Esophagus muscularis mucosa (tissue), 4 donors: ENCODE results near the gene SH3D19. TPM values are rescaled to one million over a fixed set of nuclear protein-coding genes. Genes with fewer than 3 reads are reported as not detected.

Source experiments
- DNase-seq: peaks from one replicate; pipeline ENCODE4 v3.0.0-alpha.2; 2017; ENCODE audit errors: extremely low spot score
- H3K27ac ChIP-seq, 4 donors: fragments of 200-600 bp; sonication (generic); replicated peaks in 1 of 4; 1 replicate in 3 of 4; 2 replicates in 1 of 4; pipeline ENCODE4 v1.5.1; 2016 to 2019; ENCODE audit warnings: mild to moderate bottlenecking in 1 of 4
- H3K27me3 ChIP-seq, 4 donors: fragments of 200-600 bp; sonication (generic); one replicate each; pipeline versions ENCODE4 v1.5.1 to v1.6.0; 2016 to 2019
- H3K36me3 ChIP-seq, 4 donors: fragments of 200-600 bp; sonication (generic); one replicate each; pipeline ENCODE4 v1.5.1; 2016 to 2019
- H3K4me1 ChIP-seq, 4 donors: fragments of 200-600 bp; sonication (generic); one replicate each; pipeline ENCODE4 v1.5.1; 2016 to 2019
- H3K4me3 ChIP-seq, 4 donors: fragments of 200-600 bp; sonication (generic); 1 replicate in 2 of 4; 2 replicates in 2 of 4; pipeline ENCODE4 v1.5.1; 2016 to 2019; ENCODE audit warnings: mild to moderate bottlenecking in 4 of 4, moderate library complexity in 1 of 4
- H3K9me3 ChIP-seq, 4 donors: fragments of 200-600 bp; sonication (generic); 1 replicate in 3 of 4; 2 replicates in 1 of 4; pipeline ENCODE4 v1.5.1; 2016 to 2019
- EP300 ChIP-seq: sonication (generic); formaldehyde crosslinking; IDR thresholded peaks from one replicate; pipeline ENCODE4 v1.6.1; 2017; ENCODE audit warnings: antibody characterized with exemption
- POLR2A ChIP-seq: fragments of 450-650 bp; IDR thresholded peaks from one replicate; pipeline ENCODE4 v1.6.1; 2017; ENCODE audit warnings: antibody characterized with exemption, moderate library complexity, mild to moderate bottlenecking, low read depth
- POLR2AphosphoS5 ChIP-seq, 2 donors: sonication (generic); formaldehyde crosslinking; IDR thresholded peaks; one replicate each; pipeline ENCODE4 v1.6.1; 2017; ENCODE audit warnings: antibody characterized with exemption in 2 of 2
- WGBS: methylation state at CpG from one replicate; pipeline ENCODE4 v1.1.5; 2018; 5-methylcytosine and 5-hydroxymethylcytosine counted together
- intact Hi-C: fragments of 100-400 bp; cut with DNase I; formaldehyde crosslinking; loops from one replicate; pipeline ENCODE4 v1.15.1; 2023
- total RNA-seq, 4 donors: library from RNA; depleted of rRNA; stranded (reverse); fragments of >200 nt; gene quantifications; one replicate each; pipeline versions ENCODE4 v1.1.0 to v1.2.1, GENCODE V29; 2016
- TF ChIP-seq, protein P1 (sequence below), 3 experiments: fragments of 200-600 bp in 2 of 3; fragments of 450-650 bp in 1 of 3; sonication (generic) in 2 of 3; IDR thresholded peaks; one replicate each; pipeline ENCODE4 v1.5.1; 2017 to 2019; ENCODE audit warnings: antibody characterized with exemption in 3 of 3, mild to moderate bottlenecking in 2 of 3, moderate library complexity in 1 of 3

SH3D19 gene
- total RNA-seq, 4 donors from 2014 or later, result 115 to 186 (median 177) TPM

GRCh38 chr4:151206241-151207005 is 119.0 kb downstream of the SH3D19 start:
- Histone ChIP-seq H3K9me3 (no peaks in the 10 kb centered on the region), H3K27me3 (no peaks in the 10 kb centered on the region), H3K27ac (peak overlapping the region; percentile 15 to 41 (median 28)), H3K36me3 (no peaks in the 10 kb centered on the region), H3K4me1 (peaks cover 59 to 66% (median 64%) of the 10 kb centered on the region in 4 donors), H3K4me3 (no peak overlapping the region)
- TF ChIP-seq, protein P1, sequence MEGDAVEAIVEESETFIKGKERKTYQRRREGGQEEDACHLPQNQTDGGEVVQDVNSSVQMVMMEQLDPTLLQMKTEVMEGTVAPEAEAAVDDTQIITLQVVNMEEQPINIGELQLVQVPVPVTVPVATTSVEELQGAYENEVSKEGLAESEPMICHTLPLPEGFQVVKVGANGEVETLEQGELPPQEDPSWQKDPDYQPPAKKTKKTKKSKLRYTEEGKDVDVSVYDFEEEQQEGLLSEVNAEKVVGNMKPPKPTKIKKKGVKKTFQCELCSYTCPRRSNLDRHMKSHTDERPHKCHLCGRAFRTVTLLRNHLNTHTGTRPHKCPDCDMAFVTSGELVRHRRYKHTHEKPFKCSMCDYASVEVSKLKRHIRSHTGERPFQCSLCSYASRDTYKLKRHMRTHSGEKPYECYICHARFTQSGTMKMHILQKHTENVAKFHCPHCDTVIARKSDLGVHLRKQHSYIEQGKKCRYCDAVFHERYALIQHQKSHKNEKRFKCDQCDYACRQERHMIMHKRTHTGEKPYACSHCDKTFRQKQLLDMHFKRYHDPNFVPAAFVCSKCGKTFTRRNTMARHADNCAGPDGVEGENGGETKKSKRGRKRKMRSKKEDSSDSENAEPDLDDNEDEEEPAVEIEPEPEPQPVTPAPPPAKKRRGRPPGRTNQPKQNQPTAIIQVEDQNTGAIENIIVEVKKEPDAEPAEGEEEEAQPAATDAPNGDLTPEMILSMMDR (IDR thresholded peaks at IDR 0.05), result no peak
- intact Hi-C loops, result no loop called here
- DNase-seq, result no peak
- 31% methylated on average over 3 of the region's 3 CpGs for WGBS

DNA sequence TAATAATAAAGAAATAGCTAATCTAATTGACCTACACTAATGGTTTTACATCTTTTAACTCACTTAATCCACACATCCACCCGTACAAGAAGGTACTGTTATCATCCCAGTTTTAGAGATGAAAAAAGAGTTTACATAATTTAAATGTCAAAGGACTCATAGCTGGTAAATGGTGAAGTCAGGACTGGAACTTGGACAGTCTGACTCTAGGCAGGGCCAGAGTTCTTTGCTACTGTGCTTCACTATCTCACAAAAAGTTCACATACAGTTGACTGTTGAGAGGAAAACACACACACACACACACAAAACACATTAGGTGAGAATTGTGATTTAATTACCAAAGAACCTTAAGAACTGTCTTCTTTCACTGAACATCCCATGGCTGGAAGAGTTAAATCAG is 119.7 kb downstream of the SH3D19 start:
- no peaks in the 10 kb centered on the region for H3K36me3 ChIP-seq
- peak; percentile 10 for DNase-seq
- WGBS, result 18% methylated on average over 1 of the region's 1 CpG
- peak overlapping the region in 3 of 4 donors; percentile 11 to 41 (median 24) for H3K27ac ChIP-seq
- TF ChIP-seq EP300, result no peak
- TF ChIP-seq, protein P1 (IDR thresholded peaks at IDR 0.05), result no peak
- no peak for TF ChIP-seq POLR2AphosphoS5 (IDR thresholded peaks at IDR 0.05)
- no peak for TF ChIP-seq POLR2A
- H3K4me1 ChIP-seq, result peaks cover 60 to 70% (median 64%) of the 10 kb centered on the region in 4 donors
- no peaks in the 10 kb centered on the region for H3K9me3 ChIP-seq
- H3K27me3 ChIP-seq, result no peaks in the 10 kb centered on the region
- H3K4me3 ChIP-seq, result no peak overlapping the region
- intact Hi-C loops, result no loop called here

- Histone ChIP-seq H3K4me1 (peaks cover 63 to 71% (median 65%) of the 10 kb centered on the region in 4 donors), H3K27ac (peak overlapping the region in 3 of 4 donors; percentile 11 to 24 (median 23)), H3K27me3 (no peaks in the 10 kb centered on the region), H3K36me3 (no peaks in the 10 kb centered on the region), H3K9me3 (no peaks in the 10 kb centered on the region), H3K4me3 (no peak overlapping the region)
- WGBS, result 87% methylated on average over 10 of the region's 10 CpGs
- peak; percentile 80 for DNase-seq
- intact Hi-C loops, result no loop called here
- TF ChIP-seq POLR2AphosphoS5 (IDR thresholded peaks at IDR 0.05) (no peak), POLR2A (no peak), EP300 (no peak)
- TF ChIP-seq, protein P1 (IDR thresholded peaks at IDR 0.05), result no peak
Observed at GRCh38 chr4:151204925-151205524, 120.4 kb downstream of the SH3D19 start.

DNA sequence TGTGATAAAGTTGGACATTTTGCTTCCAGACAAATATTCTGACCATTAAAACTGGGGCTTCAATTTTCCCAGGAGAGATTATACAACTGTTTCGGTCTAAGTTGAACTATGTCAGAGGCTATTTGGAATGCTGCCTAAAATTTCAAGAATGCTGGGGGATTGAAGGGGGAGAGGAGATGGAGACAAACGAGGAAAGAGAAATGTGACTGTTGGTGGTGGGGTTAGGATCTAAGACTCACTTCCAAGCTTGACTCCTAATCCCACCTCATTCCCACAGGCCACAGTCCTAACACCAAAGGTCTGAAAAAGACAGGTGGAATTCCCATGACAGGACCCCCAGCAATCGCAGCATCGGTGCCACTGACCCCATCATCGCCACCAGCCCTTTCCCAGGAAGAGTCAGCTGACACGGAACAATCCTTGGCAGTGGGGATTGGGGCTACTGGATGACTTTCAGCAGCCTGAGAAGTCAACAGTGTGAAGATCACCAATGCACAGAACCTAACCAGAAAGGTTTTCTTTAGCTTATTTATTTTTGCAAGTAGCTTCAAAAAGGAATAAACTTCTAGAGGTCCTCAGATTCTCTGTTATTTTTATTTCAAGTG is 122.5 kb downstream of the SH3D19 start:
- 46% methylated on average over 6 of the region's 6 CpGs for WGBS
- TF ChIP-seq POLR2A (no peak), POLR2AphosphoS5 (IDR thresholded peaks at IDR 0.05) (peak in 1 of 2 donors; percentile 28)
- no peak overlapping the region for H3K4me3 ChIP-seq
- peak; percentile 70 for DNase-seq
- H3K36me3 ChIP-seq, result no peaks in the 10 kb centered on the region
- no peaks in the 10 kb centered on the region for H3K27me3 ChIP-seq
- H3K4me1 ChIP-seq, result peaks cover 75 to 87% (median 81%) of the 10 kb centered on the region in 4 donors
- intact Hi-C loops, result no loop called here
- H3K27ac ChIP-seq, result peak overlapping the region; percentile 50 to 72 (median 60)
- H3K9me3 ChIP-seq, result no peaks in the 10 kb centered on the region

- no peak for DNase-seq
- intact Hi-C loops, result no loop called here
- WGBS, result 87% methylated on average over 2 of the region's 2 CpGs
- H3K36me3 ChIP-seq, result no peaks in the 10 kb centered on the region
- no peaks in the 10 kb centered on the region for H3K9me3 ChIP-seq
- TF ChIP-seq POLR2A (no peak), EP300 (no peak)
- H3K4me3 ChIP-seq, result no peak overlapping the region
- peak overlapping the region; percentile 50 to 72 (median 60) for H3K27ac ChIP-seq
- peaks cover 74 to 86% (median 83%) of the 10 kb centered on the region in 4 donors for H3K4me1 ChIP-seq
- no peaks in the 10 kb centered on the region for H3K27me3 ChIP-seq
Observed at GRCh38 chr4:151202381-151202780, 123.0 kb downstream of the SH3D19 start.
